Neuronal stem cell (in vitro differentiated cells): Measurements from ENCODE around the gene PCNX1.

Source experiments
- DNase-seq: peaks from one replicate; pipeline ENCODE4 v3.0.0-alpha.2; 2013; ENCODE audit warnings: low spot score
- H2AFZ ChIP-seq: one replicate; pipeline ENCODE4 v1.6.1; 2013; ENCODE audit warnings: mild to moderate bottlenecking, low read length, inconsistent platforms
- H2AK5ac ChIP-seq: 2 replicates; pipeline ENCODE4 v1.6.1; 2013; ENCODE audit warnings: low read depth, mild to moderate bottlenecking, inconsistent platforms, low read length, moderate library complexity, mixed read lengths
- H2BK120ac ChIP-seq: 2 replicates; pipeline ENCODE4 v1.6.1; 2013; ENCODE audit warnings: low read depth, mild to moderate bottlenecking, inconsistent platforms, low read length, moderate library complexity, mixed read lengths
- H2BK12ac ChIP-seq: one replicate; pipeline ENCODE4 v1.6.1; 2013; ENCODE audit warnings: low read length, inconsistent platforms
- H2BK15ac ChIP-seq: 2 replicates; pipeline ENCODE4 v1.6.1; 2013; ENCODE audit warnings: mild to moderate bottlenecking, low read length, inconsistent platforms, mixed read lengths
- H2BK5ac ChIP-seq: one replicate; pipeline ENCODE4 v1.6.1; 2013; ENCODE audit warnings: inconsistent platforms, mild to moderate bottlenecking, low read length, moderate library complexity
- H3K14ac ChIP-seq: one replicate; pipeline ENCODE4 v1.6.1; 2013; ENCODE audit warnings: low read length, inconsistent platforms
- H3K18ac ChIP-seq: 2 replicates; pipeline ENCODE4 v1.6.1; 2013; ENCODE audit warnings: low read length, inconsistent platforms
- H3K23ac ChIP-seq: 2 replicates; pipeline ENCODE4 v1.6.1; 2013; ENCODE audit warnings: low read depth, mild to moderate bottlenecking, mixed read lengths, low read length, inconsistent platforms; ENCODE audit not compliant: poor library complexity
- H3K27ac ChIP-seq: replicated peaks from 3 replicates; pipeline ENCODE4 v1.5.1; 2013; ENCODE audit warnings: low read length, inconsistent platforms
- H3K27me3 ChIP-seq, 3 experiments: 2 replicates each; pipeline ENCODE4 v1.6.1; 2013; ENCODE audit warnings: low read length in 3 of 3, mild to moderate bottlenecking in 2 of 3, inconsistent platforms in 1 of 3, low read depth in 1 of 3, mixed read lengths in 1 of 3, moderate library complexity in 1 of 3; ENCODE audit not compliant: control insufficient read depth in 3 of 3, insufficient read depth in 3 of 3
- H3K36me3 ChIP-seq, 2 donors: replicated peaks in 1 of 2; 2 replicates each; pipeline ENCODE4 v1.6.1; 2013; ENCODE audit warnings: low read length in 2 of 2; ENCODE audit not compliant: control insufficient read depth in 2 of 2, insufficient read depth in 2 of 2
- H3K4ac ChIP-seq: 2 replicates; pipeline ENCODE4 v1.6.1; 2013; ENCODE audit warnings: inconsistent platforms, mild to moderate bottlenecking, low read length, moderate library complexity
- H3K4me1 ChIP-seq, 2 donors: 1 replicate in 1 of 2; 2 replicates in 1 of 2; pipeline ENCODE4 v1.6.1; 2013; ENCODE audit warnings: low read length in 2 of 2, low read depth in 1 of 2; ENCODE audit not compliant: control insufficient read depth in 2 of 2, insufficient read depth in 1 of 2
- H3K4me2 ChIP-seq: one replicate; pipeline ENCODE4 v1.6.1; 2013; ENCODE audit warnings: mild to moderate bottlenecking, low read length, inconsistent platforms; ENCODE audit not compliant: insufficient read depth, poor library complexity, severe bottlenecking
- H3K4me3 ChIP-seq, 2 donors: 2 replicates each; pipeline ENCODE4 v1.5.1; 2013; ENCODE audit warnings: low read length in 2 of 2, mild to moderate bottlenecking in 2 of 2, inconsistent platforms in 1 of 2, moderate library complexity in 1 of 2
- H3K79me1 ChIP-seq: one replicate; pipeline ENCODE4 v1.6.1; 2013; ENCODE audit warnings: low read depth, mild to moderate bottlenecking, inconsistent platforms, low read length, moderate library complexity
- H3K9ac ChIP-seq: one replicate; pipeline ENCODE4 v1.6.1; 2013; ENCODE audit warnings: mild to moderate bottlenecking, low read depth, low read length, inconsistent platforms; ENCODE audit not compliant: poor library complexity
- H3K9me3 ChIP-seq, 2 donors: replicated peaks in 1 of 2; 2 replicates each; pipeline versions ENCODE3 to v1.6.1; 2013; ENCODE audit warnings: low read length in 2 of 2, mild to moderate bottlenecking in 2 of 2, inconsistent platforms in 1 of 2, low read depth in 1 of 2, mixed read lengths in 1 of 2, moderate library complexity in 1 of 2; ENCODE audit not compliant: control insufficient read depth in 2 of 2, insufficient read depth in 1 of 2
- H4K8ac ChIP-seq: one replicate; pipeline ENCODE4 v1.6.1; 2013; ENCODE audit warnings: low read depth, mild to moderate bottlenecking, inconsistent platforms, low read length, moderate library complexity
- H4K91ac ChIP-seq: one replicate; pipeline ENCODE4 v1.6.1; 2013; ENCODE audit warnings: low read length, low read depth, mild to moderate bottlenecking, inconsistent platforms; ENCODE audit not compliant: poor library complexity
- WGBS, 2 donors: extraction: QIAGEN DNeasy Blood & Tissue Kit; methylation state at CpG; one replicate each; pipeline ENCODE4 v1.1.7; 2013; ENCODE audit warnings: missing lambda C conversion rate in 2 of 2, mixed read lengths in 1 of 2; ENCODE audit not compliant: insufficient read length in 2 of 2, insufficient replicate concordance in 1 of 2; ENCODE audit errors: extremely low coverage in 2 of 2; 5-methylcytosine and 5-hydroxymethylcytosine counted together

PCNX1 gene

GRCh38 chr14:71001742-71002141, 94.5 kb downstream of the PCNX1 start:
- no peak overlapping the region for H3K4me2 ChIP-seq

DNA sequence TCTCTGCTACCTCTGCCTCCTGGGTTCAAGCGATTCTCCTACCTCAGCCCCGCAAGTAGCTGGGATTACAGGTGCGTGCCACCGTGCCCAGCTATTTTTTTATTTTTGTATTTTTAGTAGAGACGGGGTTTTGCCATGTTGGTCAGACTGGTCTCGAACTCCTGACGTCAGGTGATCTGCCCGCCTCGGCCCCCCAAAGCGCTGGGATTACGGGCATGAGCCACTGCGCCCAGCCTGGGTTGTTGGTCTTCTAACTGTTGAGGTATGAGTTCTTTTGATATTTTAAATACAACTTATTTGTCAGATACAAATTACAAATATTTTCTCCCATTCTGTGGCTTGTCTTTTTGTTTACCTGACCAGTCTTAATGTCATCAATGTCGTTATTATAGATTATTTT, 95.9 kb downstream of the PCNX1 start:
- Histone ChIP-seq H3K27ac (no peak overlapping the region), H3K79me1 (no peaks in the 10 kb centered on the region), H3K23ac (no peak overlapping the region), H2AFZ (no peak overlapping the region), H3K9me3 (no peaks in the 10 kb centered on the region), H3K9ac (no peak overlapping the region), H3K14ac (no peak overlapping the region), H2BK5ac (no peak overlapping the region), H2BK120ac (no peak overlapping the region), H3K36me3 (peaks cover 3 to 30% of the 10 kb centered on the region in 2 donors), H2AK5ac (no peak overlapping the region), H4K91ac (no peak overlapping the region), H3K4ac (no peak overlapping the region), H3K4me3 (no peak overlapping the region), H4K8ac (no peak overlapping the region), H3K18ac (no peak overlapping the region), H3K4me2 (no peak overlapping the region), H3K27me3 (no peaks in the 10 kb centered on the region), H2BK12ac (no peak overlapping the region), H3K4me1 (peaks cover 0 to 2% of the 10 kb centered on the region in 2 donors), H2BK15ac (no peak overlapping the region)
- DNase-seq: no peak
- no CpG with 5 or more reads among the region's 13 CpGs for WGBS, 2 donors

More at GRCh38 chr14:71001742-71002141, 94.5 kb downstream of the PCNX1 start:
- Histone ChIP-seq H4K8ac (no peak overlapping the region), H3K79me1 (no peaks in the 10 kb centered on the region), H3K27ac (no peak overlapping the region), H2AK5ac (no peak overlapping the region), H3K4me1 (peaks cover 0 to 2% of the 10 kb centered on the region in 2 donors), H2BK5ac (no peak overlapping the region), H3K23ac (no peak overlapping the region), H3K4me3 (no peak overlapping the region), H2AFZ (no peak overlapping the region), H2BK120ac (no peak overlapping the region), H2BK12ac (no peak overlapping the region), H3K4ac (no peak overlapping the region), H4K91ac (no peak overlapping the region), H3K36me3 (peaks cover 3 to 33% of the 10 kb centered on the region in 2 donors), H3K9ac (no peak overlapping the region), H3K18ac (no peak overlapping the region), H2BK15ac (no peak overlapping the region), H3K14ac (no peak overlapping the region), H3K27me3 (no peaks in the 10 kb centered on the region), H3K9me3 (no peaks in the 10 kb centered on the region)
- WGBS, 2 donors: no CpG with 5 or more reads among the region's 5 CpGs
- no peak for DNase-seq

DNA sequence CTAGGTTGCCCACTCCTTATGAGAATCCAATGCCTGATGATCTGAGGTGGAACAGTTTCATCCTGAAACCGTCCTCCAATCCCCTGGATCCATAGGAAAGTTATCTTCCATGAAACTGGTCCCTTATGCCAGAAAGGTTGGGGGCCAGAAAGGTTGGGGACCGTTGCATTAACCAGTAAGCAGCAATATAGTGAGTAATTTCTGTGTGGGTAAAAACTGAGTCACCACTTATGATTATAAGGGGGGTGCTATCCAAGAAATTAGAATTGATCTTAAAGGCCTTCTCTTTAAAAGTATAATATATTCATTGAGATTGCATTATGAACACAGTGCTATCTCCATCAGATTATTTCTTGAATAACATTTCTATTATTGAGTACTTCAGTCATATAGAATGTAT, 97.2 kb downstream of the PCNX1 start:
- Histone ChIP-seq H3K4me3 (no peak overlapping the region), H3K79me1 (no peaks in the 10 kb centered on the region), H3K36me3 (peaks cover 3 to 29% of the 10 kb centered on the region in 2 donors), H3K27me3 (no peaks in the 10 kb centered on the region), H3K27ac (no peak overlapping the region), H3K4me2 (no peak overlapping the region), H3K4ac (no peak overlapping the region), H3K4me1 (peaks cover 0 to 2% of the 10 kb centered on the region in 2 donors), H3K9me3 (no peaks in the 10 kb centered on the region), H2BK120ac (no peak overlapping the region), H3K23ac (no peak overlapping the region), H3K18ac (no peak overlapping the region), H2BK5ac (no peak overlapping the region), H4K8ac (no peak overlapping the region), H3K14ac (no peak overlapping the region), H2AK5ac (no peak overlapping the region), H2BK12ac (no peak overlapping the region), H2AFZ (no peak overlapping the region), H3K9ac (no peak overlapping the region), H4K91ac (no peak overlapping the region), H2BK15ac (no peak overlapping the region)
- no CpG with 5 or more reads among the region's 2 CpGs for WGBS, 2 donors
- no peak for DNase-seq

GRCh38 chr14:71005076-71005475, 97.8 kb downstream of the PCNX1 start:
- DNase-seq: no peak
- peaks cover 0 to 2% of the 10 kb centered on the region in 2 donors for H3K4me1 ChIP-seq
- H2BK120ac ChIP-seq: no peak overlapping the region

More at GRCh38 chr14:71005076-71005475, 97.8 kb downstream of the PCNX1 start:
- Histone ChIP-seq H3K27ac (no peak overlapping the region), H2BK5ac (no peak overlapping the region), H2AFZ (no peak overlapping the region), H3K23ac (no peak overlapping the region), H3K18ac (no peak overlapping the region), H3K27me3 (no peaks in the 10 kb centered on the region), H3K14ac (no peak overlapping the region), H2BK12ac (no peak overlapping the region), H3K9me3 (no peaks in the 10 kb centered on the region), H4K91ac (no peak overlapping the region), H3K4me3 (no peak overlapping the region), H3K36me3 (peaks cover 3 to 29% of the 10 kb centered on the region in 2 donors), H3K4ac (no peak overlapping the region), H3K9ac (no peak overlapping the region), H3K79me1 (no peaks in the 10 kb centered on the region), H3K4me2 (no peak overlapping the region), H2AK5ac (no peak overlapping the region), H2BK15ac (no peak overlapping the region), H4K8ac (no peak overlapping the region)
- WGBS, 2 donors: no CpG with 5 or more reads among the region's 4 CpGs
